Measurements from ENCODE around the gene SMOC2.
A peak's percentile ranks its signal among the peaks of the same experiment; 100 is the strongest.
"Not testable (repeated sequence)": the region's sequence is repeated elsewhere in the genome, so short reads cannot be mapped to it uniquely, and the experiment has no call there.

The SMOC2 gene

GRCh38 chr6:168524571-168525001, 83.6 kb downstream of the SMOC2 start:
- DNase-seq: no peak

DNA sequence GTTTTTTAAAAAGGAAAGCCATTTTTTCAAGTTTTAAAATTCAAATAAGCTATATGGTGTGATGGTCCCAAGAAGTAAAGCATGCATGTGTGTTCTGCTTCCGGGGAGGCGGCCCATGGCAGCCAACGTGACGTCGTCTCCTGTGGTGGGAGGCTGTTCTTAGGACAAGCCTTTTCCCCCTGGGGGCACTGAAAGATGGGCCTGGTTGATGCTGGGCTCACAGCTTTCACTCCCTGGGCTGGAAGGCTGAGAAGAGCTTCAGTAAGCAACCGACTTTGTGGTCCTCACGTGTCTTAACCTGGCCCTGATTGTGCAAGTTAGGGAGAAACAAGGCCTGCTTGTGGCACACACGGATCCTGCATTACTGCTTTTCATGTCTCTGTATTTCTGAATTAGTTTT, 84.1 kb downstream of the SMOC2 start:
- no peak for DNase-seq

DNA sequence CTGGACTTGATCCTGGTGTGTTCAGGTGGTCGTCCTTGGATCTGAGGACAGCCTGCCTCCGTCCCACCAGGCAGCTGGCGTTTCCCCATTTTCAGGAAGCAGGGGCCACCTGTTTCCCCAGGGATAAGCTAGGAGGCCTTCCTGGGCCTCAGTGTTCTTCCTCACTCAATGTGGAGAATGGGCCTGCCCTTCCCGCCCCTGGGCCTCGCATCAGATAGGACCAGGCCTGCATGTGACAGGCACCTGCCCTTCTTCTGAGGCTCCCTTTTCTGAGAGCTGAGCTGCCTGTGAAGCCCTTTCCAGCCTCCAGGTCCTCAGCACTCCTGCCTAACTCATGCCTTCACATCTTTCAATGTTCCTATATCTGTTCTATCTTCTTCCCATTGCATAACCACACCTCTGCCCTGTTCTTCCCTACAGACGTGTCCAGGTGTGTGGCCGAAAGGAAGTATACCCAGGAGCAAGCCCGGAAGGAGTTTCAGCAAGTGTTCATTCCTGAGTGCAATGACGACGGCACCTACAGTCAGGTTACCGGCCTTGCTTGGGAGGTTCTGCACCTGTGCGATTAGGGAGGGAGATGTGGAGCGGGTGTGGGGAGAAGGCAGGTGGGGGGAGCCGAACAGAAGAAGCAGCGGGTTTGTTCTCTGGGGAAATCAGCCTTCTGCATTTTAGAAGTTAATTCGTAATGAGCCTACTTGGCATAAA, 85.1 kb downstream of the SMOC2 start:
- no peak for DNase-seq

- DNase-seq: peak; percentile 62
Measured at GRCh38 chr6:168526841-168527281, 85.9 kb downstream of the SMOC2 start.

DNA sequence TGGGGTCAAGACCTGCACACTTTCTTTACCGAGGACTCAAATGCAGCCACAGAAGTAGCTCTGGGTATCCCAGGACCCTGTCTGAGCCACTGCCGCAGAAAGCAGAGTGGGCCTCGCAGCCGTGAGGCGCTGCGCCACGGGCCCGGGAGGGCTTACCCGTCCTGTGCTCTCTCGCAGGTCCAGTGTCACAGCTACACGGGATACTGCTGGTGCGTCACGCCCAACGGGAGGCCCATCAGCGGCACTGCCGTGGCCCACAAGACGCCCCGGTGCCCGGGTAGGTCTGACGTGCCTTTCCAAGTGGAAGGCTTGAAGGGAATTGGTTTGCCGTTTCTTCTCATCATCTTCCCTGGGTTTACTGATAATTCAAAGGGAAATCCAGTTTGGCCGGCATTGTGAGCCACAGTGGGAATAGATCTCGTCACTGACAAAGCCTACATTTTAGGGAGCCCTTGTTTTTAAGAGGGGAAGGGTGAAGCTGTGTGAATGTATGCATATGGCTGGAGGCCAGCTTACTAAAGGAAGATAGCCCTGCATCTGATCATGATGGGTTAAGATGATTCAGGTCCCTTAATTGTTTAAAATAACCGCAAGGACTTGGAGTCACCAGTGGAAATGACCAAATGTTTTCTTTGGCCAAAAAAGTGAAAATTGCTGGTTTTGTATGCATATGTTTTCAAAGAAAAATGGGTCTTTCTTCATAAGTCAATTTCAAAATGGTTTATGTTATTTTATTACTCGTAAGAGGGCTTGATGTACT, 86.6 kb downstream of the SMOC2 start:
- DNase-seq: no peak

DNA sequence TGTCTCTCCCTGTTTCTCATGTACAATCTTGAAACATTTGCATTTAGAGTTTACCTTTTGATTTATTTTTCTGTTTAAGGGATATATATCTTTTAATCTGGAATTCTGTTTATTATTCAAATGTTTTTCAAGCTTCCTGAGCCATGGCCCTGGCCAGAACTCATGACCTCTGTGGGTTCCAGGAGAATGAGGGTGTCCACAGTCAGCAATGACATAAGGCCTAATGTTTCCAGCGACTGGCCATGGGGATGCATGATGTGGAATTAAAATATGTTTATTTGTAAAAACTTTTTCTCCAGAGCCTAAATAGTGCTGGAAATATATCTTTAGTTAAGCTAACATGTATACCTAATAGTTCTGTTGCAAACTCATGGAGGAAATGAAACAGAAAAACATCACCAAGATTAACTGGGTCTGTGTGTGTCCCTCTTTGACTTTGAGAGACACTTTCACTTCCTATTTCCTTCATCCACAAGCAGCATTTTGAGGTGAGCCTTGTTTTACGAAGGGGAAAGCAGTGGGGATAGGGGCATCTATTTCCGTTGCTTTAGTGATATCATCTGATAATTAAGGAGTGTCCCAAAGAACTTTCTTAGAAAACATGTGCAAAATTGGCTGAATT, 87.6 kb downstream of the SMOC2 start:
- no peak for DNase-seq

DNA sequence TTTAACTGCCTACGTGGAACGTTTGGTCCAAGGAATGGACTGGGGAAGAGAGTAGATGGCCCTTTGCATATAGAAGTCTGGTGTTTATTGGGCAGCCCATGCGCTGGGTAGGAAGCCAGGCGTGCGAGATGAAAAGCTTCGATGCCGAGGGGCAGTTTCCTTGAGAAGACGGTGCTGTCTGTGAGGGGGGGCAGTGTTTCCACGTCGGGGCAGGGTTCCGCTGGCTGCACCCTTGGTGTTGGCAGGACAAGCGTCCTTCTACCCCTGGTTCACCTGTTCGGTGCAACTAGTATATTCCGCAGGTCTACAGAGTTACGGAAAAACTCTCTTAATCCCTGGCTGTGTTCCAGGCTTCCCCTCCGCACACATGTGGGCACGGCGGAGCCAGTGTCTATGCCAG, 88.2 kb downstream of the SMOC2 start:
- DNase-seq: no peak

DNA sequence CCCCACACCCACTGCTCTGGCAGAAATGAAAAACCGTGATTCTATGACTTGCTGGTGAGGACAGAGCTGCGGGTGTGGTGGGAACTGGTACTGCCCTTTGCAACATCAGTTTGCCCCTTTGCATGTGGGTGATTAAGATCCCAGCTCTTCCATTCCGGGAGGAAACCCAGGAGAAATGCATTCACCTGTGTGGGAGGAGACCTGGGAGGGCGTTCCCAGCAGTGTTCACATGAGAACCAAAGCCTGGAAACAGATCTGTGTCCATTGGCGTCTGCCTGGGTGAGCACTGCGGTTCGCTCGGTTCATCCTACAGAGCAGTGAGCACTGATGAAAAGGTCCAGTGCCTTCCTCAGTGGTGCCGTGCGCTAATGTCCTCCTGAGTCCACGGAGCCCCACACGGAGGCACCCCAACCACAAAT, 89.7 kb downstream of the SMOC2 start:
- DNase-seq: no peak

DNA sequence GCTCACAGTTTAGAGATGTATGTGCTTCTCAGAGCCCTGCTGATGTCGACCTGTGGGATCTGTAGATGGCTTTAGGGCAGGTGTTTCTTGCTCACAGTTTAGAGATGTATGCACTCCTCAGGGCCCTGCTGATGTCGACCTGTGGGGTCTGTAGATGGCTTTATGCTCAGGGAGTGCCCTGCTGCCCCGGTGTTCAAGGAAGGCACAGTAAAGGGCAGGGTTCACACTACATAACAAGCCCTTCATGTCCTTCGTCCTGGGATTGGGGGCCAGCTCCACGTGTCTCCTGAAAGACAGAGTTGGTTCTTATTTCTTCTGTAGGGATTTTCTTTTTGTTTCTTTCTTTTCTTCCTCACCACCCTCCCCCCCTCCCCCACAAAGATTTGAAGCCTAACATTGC, 91.1 kb downstream of the SMOC2 start:
- no peak for DNase-seq

- DNase-seq: no peak
Measured at GRCh38 chr6:168533414-168533813, 92.4 kb downstream of the SMOC2 start.

GRCh38 chr6:168534265-168534664, 93.3 kb downstream of the SMOC2 start:
- DNase-seq: no peak

DNA sequence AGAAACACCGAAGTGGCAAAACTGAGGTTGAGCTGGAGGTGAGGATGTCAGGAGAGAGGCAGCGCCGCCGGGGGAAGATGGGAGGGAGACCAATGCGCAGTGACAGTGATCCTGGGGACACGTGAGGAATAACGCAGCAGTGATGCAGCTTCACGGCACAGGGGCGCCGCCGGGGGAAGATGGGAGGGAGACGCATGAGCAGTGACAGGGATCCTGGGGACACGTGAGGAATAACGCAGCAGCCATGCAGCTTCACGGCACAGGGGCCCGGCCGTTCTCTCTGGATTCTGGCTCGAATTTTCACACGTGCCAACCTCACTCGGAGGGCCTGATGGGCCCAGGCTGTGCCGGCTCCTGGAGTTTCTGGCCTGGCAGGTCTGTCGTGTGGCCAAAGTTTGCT, 94.7 kb downstream of the SMOC2 start:
- DNase-seq: no peak

DNA sequence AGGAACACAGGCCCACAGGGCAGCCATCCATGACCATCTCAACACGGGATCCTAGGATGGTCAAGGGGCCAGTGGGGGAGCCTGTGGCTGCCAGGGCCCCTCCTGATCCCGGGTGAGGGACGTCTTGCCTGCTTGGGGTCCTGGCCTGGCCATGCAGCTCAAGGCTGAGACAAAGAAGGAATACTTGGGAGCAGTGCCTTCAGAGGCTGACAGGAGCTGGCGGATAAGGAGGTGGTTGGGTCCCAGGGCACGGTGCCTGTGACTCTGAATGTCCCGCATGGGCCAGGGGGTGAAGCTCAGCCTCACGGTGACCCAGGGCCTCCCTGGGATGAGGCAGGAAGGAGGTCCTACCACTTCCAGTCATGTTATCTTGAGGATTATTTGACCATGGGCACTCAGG, 95.2 kb downstream of the SMOC2 start:
- no peak for DNase-seq

DNA sequence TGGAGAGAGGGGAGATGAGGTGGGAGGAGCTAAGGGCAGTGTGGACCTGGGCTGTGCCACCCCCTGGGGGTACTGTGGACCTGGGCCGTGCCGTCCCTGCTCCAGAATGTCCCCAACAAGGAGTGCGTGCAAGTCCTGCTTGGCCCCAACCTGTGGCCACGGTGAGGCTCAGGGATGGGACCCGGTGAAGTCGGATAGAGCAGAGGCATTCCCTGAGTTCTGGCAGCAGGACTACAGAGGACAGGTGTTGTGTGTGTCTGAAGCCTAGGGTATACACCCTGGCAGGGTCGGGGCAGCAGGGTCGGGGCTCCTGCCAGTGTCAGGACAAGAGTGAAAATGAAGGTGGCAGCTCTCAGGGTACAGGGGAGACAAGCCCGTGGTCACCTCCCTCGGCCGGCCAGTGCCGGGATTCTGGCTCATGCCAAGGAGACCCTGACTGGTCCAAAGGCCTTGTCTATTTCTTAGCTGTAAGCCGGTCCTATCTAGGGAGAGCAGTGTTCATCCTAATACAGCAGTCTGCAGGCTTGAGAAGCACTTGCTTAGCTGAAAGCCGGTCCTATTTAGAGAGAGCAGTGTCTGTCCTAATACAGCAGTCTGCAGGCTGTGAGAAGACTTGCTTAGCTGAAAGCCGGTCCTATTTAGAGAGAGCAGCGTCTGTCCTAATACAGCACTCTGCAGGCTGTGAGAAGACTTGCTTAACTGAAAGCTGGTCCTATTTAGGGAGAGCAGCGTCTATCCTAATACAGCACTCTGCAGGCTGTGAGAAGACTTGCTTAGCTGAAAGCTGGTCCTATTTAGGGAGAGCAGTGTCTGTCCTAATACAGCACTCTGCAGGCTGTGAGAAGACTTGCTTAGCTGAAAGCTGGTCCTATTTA, 95.9 kb downstream of the SMOC2 start:
- DNase-seq: no peak

DNA sequence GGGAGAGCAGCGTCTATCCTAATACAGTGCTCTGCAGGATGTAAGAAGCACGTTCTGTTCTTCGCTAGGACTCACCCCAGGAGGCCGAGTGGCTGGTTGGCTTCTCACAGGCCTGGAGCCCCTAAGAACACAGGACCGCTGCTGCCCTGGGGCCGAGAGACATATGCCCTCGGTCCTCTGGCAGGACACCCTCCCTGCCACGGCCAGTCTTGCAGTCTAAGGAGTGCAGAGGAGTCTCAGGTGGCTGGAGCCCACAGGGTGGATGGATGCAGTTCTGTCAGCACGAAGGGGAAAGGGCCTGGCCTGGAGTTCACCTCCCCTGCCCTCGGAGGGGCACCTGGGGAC, 96.5 kb downstream of the SMOC2 start:
- no peak for DNase-seq

DNA sequence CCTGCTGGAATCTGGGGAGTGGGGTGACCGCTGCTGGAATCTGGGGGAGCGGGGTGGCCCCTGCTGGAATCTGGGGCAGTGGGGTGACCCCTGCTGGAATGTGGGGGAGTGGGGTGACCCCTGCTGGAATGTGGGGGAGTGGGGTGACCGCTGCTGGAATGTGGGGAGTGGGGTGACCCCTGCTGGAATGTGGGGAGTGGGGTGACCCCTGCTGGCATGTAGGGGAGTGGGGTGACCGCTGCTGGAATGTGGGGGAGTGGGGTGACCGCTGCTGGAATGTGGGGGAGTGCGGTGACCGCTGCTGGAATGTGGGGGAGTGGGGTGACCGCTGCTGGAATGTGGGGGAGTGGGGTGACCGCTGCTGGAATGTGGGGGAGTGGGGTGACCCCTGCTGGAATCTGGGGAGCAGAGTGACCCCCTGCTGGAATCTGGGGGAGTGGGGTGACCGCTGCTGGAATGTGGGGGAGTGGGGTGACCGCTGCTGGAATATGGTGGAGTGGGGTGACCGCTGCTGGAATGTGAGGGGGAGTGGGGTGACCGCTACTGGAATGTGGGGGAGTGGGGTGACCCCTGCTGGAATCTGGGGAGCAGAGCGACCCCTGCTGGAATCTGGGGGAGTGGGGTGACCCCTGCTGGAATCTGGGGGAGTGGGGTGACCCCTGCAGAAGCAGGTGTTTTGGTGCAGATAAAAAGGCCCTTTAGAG, 97.4 kb downstream of the SMOC2 start:
- not testable (repeated sequence) for DNase-seq

- no peak for DNase-seq
Measured at GRCh38 chr6:168538892-168539811, 98.2 kb downstream of the SMOC2 start.

DNA sequence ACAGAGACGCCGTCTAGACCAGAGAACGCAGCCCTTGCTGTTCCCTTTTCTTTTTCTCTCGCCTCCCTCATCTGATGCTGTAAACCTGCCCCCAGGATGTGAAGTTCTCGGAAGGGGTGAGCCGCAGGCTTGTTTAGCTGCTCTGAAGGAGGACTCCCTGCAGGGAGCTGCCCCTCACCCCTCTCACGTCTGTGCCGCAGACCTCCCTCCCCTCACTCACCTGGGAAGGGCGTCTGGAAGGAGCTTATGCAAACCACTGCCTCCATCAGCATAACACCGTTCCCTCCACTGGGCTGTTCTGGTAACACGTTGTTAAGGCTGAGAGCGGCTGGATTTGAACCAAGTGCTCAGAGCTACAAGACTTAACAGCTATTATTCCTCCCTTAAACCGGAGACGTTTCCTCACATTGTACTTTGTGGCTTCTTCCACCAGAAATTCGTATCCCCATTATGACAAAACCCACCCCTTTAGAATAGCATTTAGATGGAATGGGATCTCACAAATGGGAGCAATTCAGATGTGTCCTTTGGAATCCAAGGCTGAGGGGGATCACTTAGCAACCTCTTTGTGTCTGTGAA, 99.8 kb downstream of the SMOC2 start:
- DNase-seq: no peak

GRCh38 chr6:168541307-168541706, 100.3 kb downstream of the SMOC2 start:
- DNase-seq: no peak

- no peak for DNase-seq
Measured at GRCh38 chr6:168542301-168542700, 101.3 kb downstream of the SMOC2 start.

- no peak for DNase-seq
Measured at GRCh38 chr6:168545428-168545827, 104.4 kb downstream of the SMOC2 start.

Measured in NCI-H2081 treated with DMSO at 0.1 percent for 48 hours (cell line).